SJSA1 (cell line): Measurements from ENCODE around the gene FBXO33. TPM values are rescaled to one million over a fixed set of nuclear protein-coding genes. Genes with fewer than 3 reads are reported as not detected.
"Not testable (repeated sequence)": the region's sequence is repeated elsewhere in the genome, so short reads cannot be mapped to it uniquely, and the experiment has no call there.

Source experiments
- DNase-seq, 2 experiments: peaks; one replicate each; pipeline ENCODE4 v3.0.0-alpha.2; 2015 to 2020; ENCODE audit warnings: low spot score in 2 of 2, low read depth in 1 of 2
- H3K27ac ChIP-seq: fragments of 250-450 bp; sonication (Bioruptor Pico); 2 replicates; pipeline ENCODE4 v1.5.1; 2020; ENCODE audit warnings: mild to moderate bottlenecking, moderate library complexity
- H3K27me3 ChIP-seq: fragments of 250-450 bp; sonication (Bioruptor Pico); replicated peaks from 2 replicates; pipeline ENCODE4 v1.5.1; 2020; ENCODE audit warnings: mild to moderate bottlenecking, moderate library complexity
- H3K36me3 ChIP-seq: fragments of 250-450 bp; sonication (Bioruptor Pico); 2 replicates; pipeline ENCODE4 v1.5.1; 2020; ENCODE audit warnings: mild to moderate bottlenecking
- H3K4me1 ChIP-seq: fragments of 250-450 bp; sonication (Bioruptor Pico); replicated peaks from 2 replicates; pipeline ENCODE4 v1.6.1; 2021; ENCODE audit warnings: mild to moderate bottlenecking
- H3K4me3 ChIP-seq: fragments of 250-450 bp; sonication (Bioruptor Pico); 2 replicates; pipeline ENCODE4 v1.5.1; 2020; ENCODE audit warnings: mild to moderate bottlenecking
- H3K9me3 ChIP-seq: fragments of 250-450 bp; sonication (Bioruptor Pico); replicated peaks from 2 replicates; pipeline ENCODE4 v1.5.1; 2020; ENCODE audit warnings: mild to moderate bottlenecking
- total RNA-seq: library from RNA; depleted of rRNA; stranded (reverse); fragments of >200 nt; shearing (Covaris generic); gene quantifications from 2 replicates; pipeline ENCODE4 v1.2.3, GENCODE V29; 2014

FBXO33 gene
- total RNA-seq, 1 experiment from 2014 or later, result 9.1 TPM

GRCh38 chr14:39376667-39377403 lies 55.4 kb downstream of the FBXO33 start:
- H3K4me3 ChIP-seq, result no peak overlapping the region
- H3K27me3 ChIP-seq, result no peaks in the 10 kb centered on the region
- peak overlapping the region; percentile 59 for H3K27ac ChIP-seq
- peak in 1 of 2 experiments; percentile 36 for DNase-seq
- no peaks in the 10 kb centered on the region for H3K9me3 ChIP-seq
- H3K36me3 ChIP-seq, result no peaks in the 10 kb centered on the region
- H3K4me1 ChIP-seq, result peaks cover 10% of the 10 kb centered on the region

DNA sequence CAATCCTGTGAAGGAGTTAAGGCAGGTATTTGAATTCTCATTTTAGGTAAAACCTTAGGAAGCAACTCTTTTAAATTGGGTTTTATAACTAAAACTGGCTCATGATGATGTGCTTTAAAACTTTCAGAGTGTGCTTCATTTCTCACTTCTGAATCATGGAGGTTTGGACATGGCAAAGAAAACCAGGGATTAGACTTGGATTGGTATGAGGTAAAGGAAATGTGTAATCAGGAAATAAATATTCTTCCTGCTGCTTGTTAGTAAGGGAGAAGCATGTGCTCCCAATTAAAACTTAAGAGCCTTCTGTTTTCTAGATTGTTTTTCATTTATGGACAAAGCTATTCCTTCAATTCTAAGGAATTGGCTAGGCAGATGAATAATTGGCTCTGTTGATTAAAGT lies 57.4 kb downstream of the FBXO33 start:
- no peaks in the 10 kb centered on the region for H3K9me3 ChIP-seq
- H3K27me3 ChIP-seq, result no peaks in the 10 kb centered on the region
- H3K4me3 ChIP-seq, result no peak overlapping the region
- H3K4me1 ChIP-seq, result peaks cover 8% of the 10 kb centered on the region
- DNase-seq, result no peak
- no peaks in the 10 kb centered on the region for H3K36me3 ChIP-seq
- no peak overlapping the region for H3K27ac ChIP-seq

GRCh38 chr14:39372656-39373055 lies 59.6 kb downstream of the FBXO33 start:
- H3K4me3 ChIP-seq, result no peak overlapping the region
- no peaks in the 10 kb centered on the region for H3K27me3 ChIP-seq
- DNase-seq, result no peak
- H3K4me1 ChIP-seq, result peaks cover 8% of the 10 kb centered on the region
- no peak overlapping the region for H3K27ac ChIP-seq
- no peaks in the 10 kb centered on the region for H3K9me3 ChIP-seq
- H3K36me3 ChIP-seq, result no peaks in the 10 kb centered on the region

GRCh38 chr14:39370415-39370814 lies 61.8 kb downstream of the FBXO33 start:
- Histone ChIP-seq H3K4me3 (no peak overlapping the region), H3K27ac (no peak overlapping the region), H3K4me1 (no peaks in the 10 kb centered on the region), H3K27me3 (no peaks in the 10 kb centered on the region), H3K9me3 (no peaks in the 10 kb centered on the region), H3K36me3 (no peaks in the 10 kb centered on the region)
- no peak for DNase-seq

DNA sequence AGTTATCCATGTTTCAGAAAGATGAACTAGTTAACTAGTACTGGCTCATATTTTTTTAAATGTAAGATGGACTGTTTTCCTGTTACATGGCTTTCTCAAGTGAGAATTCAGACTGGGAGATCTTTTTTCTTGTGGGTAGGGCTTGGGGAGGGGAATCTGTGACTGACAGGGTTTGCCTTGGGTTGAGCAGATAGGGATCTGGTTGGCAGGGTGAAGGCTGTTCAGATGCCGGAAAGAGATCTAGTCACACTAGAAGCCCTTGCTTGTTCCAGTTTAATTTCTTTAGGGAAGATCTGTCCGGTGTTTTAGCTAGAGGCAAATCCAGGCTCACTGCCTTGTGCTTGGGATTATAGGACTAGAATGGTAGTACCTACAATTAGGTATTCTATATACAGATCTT lies 63.2 kb downstream of the FBXO33 start:
- no peak overlapping the region for H3K4me3 ChIP-seq
- no peaks in the 10 kb centered on the region for H3K4me1 ChIP-seq
- no peak overlapping the region for H3K27ac ChIP-seq
- DNase-seq, result no peak
- no peaks in the 10 kb centered on the region for H3K9me3 ChIP-seq
- no peaks in the 10 kb centered on the region for H3K36me3 ChIP-seq
- H3K27me3 ChIP-seq, result no peaks in the 10 kb centered on the region

- DNase-seq, result peak; percentile 7 to 48
- Histone ChIP-seq H3K4me1 (no peaks in the 10 kb centered on the region), H3K4me3 (no peak overlapping the region), H3K36me3 (no peaks in the 10 kb centered on the region), H3K9me3 (no peaks in the 10 kb centered on the region), H3K27ac (no peak overlapping the region), H3K27me3 (no peaks in the 10 kb centered on the region)
Observed at GRCh38 chr14:39368261-39368959, 63.8 kb downstream of the FBXO33 start.

- Histone ChIP-seq H3K27ac (no peak overlapping the region), H3K4me1 (no peaks in the 10 kb centered on the region), H3K4me3 (no peak overlapping the region), H3K27me3 (no peaks in the 10 kb centered on the region), H3K36me3 (no peaks in the 10 kb centered on the region), H3K9me3 (no peaks in the 10 kb centered on the region)
- no peak for DNase-seq
Observed at GRCh38 chr14:39367387-39367751, 64.9 kb downstream of the FBXO33 start.

DNA sequence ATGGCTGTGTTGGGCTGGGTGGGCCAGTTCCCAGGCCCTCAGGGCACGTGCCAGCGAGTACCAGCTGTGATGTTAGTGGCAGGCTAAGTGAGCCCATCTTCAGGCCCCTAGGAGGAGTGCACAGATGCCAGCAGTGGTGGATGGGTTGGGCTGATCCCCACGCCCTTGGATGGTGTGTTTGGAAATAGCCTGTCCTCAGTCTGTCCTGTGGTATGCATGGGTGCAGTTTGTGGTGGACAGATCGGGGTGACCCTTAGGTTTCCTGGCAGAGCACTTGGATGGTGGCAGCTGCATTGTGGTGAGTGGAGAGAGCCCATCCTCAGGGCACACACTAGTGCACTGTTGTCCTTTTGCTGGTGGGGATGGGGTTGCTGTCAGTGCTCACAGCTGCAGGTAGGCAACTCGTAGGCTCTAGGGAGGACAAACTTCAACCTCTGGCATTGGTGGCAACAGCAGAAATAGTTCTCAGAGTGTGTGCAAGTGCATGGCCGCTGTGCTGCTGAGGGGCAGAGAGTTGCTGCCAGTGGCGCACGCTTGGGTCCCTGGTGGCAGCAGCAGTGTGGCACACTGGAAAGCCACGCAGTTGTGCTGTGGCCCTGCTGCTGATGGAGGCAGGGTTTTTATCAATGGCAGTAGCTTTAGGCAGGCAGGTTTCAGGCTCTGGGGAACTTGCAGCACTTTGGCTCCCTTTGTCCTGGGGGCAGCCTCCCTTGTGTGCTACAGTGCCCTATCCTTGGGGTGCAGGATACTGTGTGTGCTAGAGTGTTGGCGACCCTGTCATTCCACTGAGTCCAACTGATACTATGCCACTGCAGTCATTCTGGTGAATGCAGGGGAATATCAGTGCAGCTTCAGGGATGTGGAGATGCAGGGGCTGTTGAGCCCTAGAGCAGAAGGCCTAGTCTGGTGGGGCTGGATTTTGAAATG lies 65.5 kb downstream of the FBXO33 start:
- Histone ChIP-seq H3K9me3 (no peaks in the 10 kb centered on the region), H3K4me1 (no peaks in the 10 kb centered on the region), H3K4me3 (no peak overlapping the region), H3K36me3 (no peaks in the 10 kb centered on the region), H3K27ac (no peak overlapping the region), H3K27me3 (no peaks in the 10 kb centered on the region)
- no peak for DNase-seq

DNA sequence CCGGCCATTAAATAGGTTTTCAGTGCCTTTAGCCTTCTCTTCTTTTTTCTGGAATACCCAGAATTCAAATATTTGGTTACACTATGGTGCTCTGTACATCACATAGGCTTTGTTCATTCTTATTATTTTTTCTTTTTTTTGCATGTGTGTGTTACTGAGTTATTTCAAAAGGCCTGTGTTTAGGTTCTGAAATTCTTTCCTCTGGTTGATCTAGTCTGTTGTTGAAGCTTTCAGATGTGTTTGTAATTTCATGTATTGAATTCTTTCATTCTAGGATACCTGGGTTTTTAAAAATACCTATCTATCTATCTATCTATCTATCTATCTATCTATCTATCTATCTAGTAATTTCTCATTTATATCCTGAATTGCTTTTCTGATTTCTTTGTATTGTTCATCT lies 66.9 kb downstream of the FBXO33 start:
- no peak overlapping the region for H3K27ac ChIP-seq
- no peaks in the 10 kb centered on the region for H3K4me1 ChIP-seq
- no peaks in the 10 kb centered on the region for H3K36me3 ChIP-seq
- no peaks in the 10 kb centered on the region for H3K9me3 ChIP-seq
- no peak overlapping the region for H3K4me3 ChIP-seq
- H3K27me3 ChIP-seq, result no peaks in the 10 kb centered on the region
- DNase-seq, result no peak

GRCh38 chr14:39364509-39364908 lies 67.7 kb downstream of the FBXO33 start:
- Histone ChIP-seq H3K27ac (no peak overlapping the region), H3K4me1 (no peaks in the 10 kb centered on the region), H3K4me3 (no peak overlapping the region), H3K36me3 (no peaks in the 10 kb centered on the region), H3K27me3 (no peaks in the 10 kb centered on the region), H3K9me3 (no peaks in the 10 kb centered on the region)
- DNase-seq, result no peak

DNA sequence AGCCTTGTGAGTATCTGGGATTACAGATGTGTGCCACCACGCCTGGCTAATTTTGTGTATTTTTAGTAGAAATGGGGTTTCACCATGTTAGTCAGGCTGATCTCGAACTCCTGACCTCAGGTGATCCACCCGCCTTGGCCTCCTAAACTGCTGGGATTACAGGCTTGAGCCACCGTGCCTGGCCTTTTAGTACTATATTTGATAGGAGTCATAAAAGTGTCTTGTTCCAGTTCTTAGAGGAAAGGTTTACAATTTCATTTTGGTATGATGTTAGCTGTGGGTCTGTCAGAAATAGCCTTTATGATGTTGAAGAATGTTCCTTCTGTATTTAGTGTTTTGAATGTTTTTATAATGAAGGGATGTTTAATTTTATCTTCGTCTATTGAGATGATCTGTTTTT lies 70.7 kb downstream of the FBXO33 start:
- not testable (repeated sequence) for H3K27ac ChIP-seq, DNase-seq, H3K4me3 ChIP-seq, H3K27me3 ChIP-seq, H3K9me3 ChIP-seq, H3K4me1 ChIP-seq, H3K36me3 ChIP-seq

- Histone ChIP-seq H3K27ac (no peak overlapping the region), H3K9me3 (no peaks in the 10 kb centered on the region), H3K4me3 (no peak overlapping the region), H3K4me1 (no peaks in the 10 kb centered on the region), H3K27me3 (no peaks in the 10 kb centered on the region), H3K36me3 (no peaks in the 10 kb centered on the region)
- DNase-seq, result no peak
Observed at GRCh38 chr14:39360316-39360715, 71.9 kb downstream of the FBXO33 start.

- DNase-seq, H3K36me3 ChIP-seq, H3K9me3 ChIP-seq, H3K4me1 ChIP-seq, H3K27ac ChIP-seq, H3K27me3 ChIP-seq, H3K4me3 ChIP-seq: not testable (repeated sequence)
Observed at GRCh38 chr14:39359069-39359468, 73.2 kb downstream of the FBXO33 start.

- H3K9me3 ChIP-seq, result no peaks in the 10 kb centered on the region
- DNase-seq, result no peak
- no peaks in the 10 kb centered on the region for H3K27me3 ChIP-seq
- no peak overlapping the region for H3K4me3 ChIP-seq
- no peaks in the 10 kb centered on the region for H3K4me1 ChIP-seq
- H3K27ac ChIP-seq, result no peak overlapping the region
- no peaks in the 10 kb centered on the region; the same call in 1 of the 2 replicates for H3K36me3 ChIP-seq
Observed at GRCh38 chr14:39351708-39352107, 80.5 kb downstream of the FBXO33 start.
